HG02970 (cell line): ENCODE measurements around the gene CCDC187.

Experiments
- ATAC-seq: cut with Tn5 transposase; IDR thresholded peaks from one replicate; pipeline ENCODE4 v1.9.1; 2021; ENCODE audit warnings: mild to moderate bottlenecking, moderate library complexity, moderate number of reproducible peaks; ENCODE audit not compliant: unreplicated experiment, low FRiP score

Gene CCDC187

GRCh38 chr9:136314944-136315343 lies 11.1 kb upstream of the CCDC187 start:
- no peak for ATAC-seq

GRCh38 chr9:136314056-136314416 lies 10.1 kb upstream of the CCDC187 start:
- ATAC-seq, result no peak

DNA sequence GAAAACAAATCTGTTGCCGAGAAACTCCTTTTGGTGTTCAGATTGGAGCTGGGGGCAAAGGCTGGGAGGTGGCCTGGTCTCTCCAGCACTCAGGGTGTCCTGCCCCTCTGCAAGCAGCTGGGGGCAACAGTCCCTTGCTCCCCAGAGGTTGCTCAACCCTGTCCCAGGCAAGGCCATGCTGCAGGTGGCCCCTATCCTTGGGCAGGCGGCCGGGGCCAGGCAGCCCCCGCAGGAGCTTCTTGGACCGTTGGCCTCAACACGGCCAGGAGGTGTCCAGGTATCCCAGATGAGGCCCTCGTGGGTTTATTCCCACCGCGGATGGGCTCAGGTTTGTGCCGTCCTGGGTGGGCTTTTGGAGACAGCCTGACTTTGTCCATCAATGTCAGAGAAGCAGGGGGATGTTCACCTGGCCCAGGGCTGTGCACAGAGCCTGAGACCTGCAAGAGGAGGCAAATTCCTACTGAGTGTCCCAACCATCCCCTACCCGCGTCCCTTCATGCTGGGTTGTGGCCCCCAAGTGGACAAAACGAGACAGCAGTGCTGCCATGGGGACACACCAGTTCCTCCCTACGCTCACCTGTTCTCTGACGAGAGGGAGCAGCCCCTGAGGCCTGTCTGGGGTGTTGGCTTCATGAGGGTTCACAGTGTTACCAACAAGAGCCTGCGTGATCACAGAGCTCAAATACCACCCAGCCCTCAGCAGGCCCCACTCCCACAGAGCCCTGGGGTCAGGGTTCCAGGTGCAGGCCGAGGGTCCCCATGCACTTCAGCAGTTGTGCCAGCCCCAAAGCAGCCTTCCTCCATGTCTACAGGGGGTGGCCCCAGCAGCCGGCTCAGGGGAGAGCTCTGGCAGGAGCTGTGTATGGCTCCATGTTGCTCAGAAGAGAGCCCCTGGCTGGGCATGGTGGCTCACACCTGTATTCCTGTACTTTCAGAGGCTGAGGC lies 9.5 kb upstream of the CCDC187 start:
- ATAC-seq, result no peak

- ATAC-seq, result no peak
Observed at GRCh38 chr9:136312436-136312835, 8.5 kb upstream of the CCDC187 start.

GRCh38 chr9:136312009-136312375 lies 8.1 kb upstream of the CCDC187 start:
- ATAC-seq, result no peak

GRCh38 chr9:136311051-136312008 lies 7.4 kb upstream of the CCDC187 start:
- ATAC-seq, result no peak

- no peak for ATAC-seq
Observed at GRCh38 chr9:136310273-136311030, 6.6 kb upstream of the CCDC187 start.

- ATAC-seq, result no peak
Observed at GRCh38 chr9:136309806-136310220, 5.9 kb upstream of the CCDC187 start.

GRCh38 chr9:136309101-136309801 lies 5.4 kb upstream of the CCDC187 start:
- ATAC-seq, result no peak

DNA sequence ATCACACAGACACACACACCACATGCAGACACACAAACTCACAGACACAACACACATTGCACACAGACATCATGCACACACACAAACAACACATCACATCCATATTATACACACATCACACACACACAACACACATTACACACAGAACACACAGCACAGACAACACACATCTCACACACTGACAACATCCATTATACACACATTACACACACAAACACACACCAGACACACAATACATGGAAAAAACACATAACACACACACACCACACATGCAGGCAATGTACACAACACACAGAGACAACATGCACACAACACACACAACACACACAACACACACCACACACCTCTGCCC lies 4.8 kb upstream of the CCDC187 start:
- no peak for ATAC-seq

DNA sequence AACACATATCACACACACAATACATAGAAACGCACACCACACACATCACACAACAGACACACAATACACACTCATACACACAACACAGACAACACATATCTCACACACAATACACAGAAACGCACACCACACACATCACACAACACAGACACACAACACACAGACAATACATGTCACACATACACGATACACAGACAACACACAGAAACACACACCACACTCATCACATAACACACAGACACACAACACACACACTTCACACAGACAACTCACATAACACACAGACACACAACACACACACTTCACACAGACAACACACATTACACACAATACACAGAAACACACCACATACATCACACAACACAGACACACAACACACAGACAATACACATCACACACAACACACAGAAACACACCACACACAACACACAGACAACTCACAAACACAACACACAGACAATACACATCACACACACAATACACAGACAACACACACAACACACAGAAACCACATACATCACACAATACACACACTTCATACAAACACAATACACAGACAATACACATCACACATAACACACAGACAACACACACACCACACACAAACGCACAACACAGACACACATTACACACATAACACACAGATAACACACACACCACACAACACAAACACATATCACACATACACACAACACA lies 4.3 kb upstream of the CCDC187 start:
- no peak for ATAC-seq

GRCh38 chr9:136307215-136307750 lies 3.4 kb upstream of the CCDC187 start:
- ATAC-seq, result no peak

- no peak for ATAC-seq
Observed at GRCh38 chr9:136306211-136307208, 2.6 kb upstream of the CCDC187 start.

- ATAC-seq, result no peak
Observed at GRCh38 chr9:136305804-136306203, 1.9 kb upstream of the CCDC187 start.

GRCh38 chr9:136304981-136305380 lies 1.1 kb upstream of the CCDC187 start:
- ATAC-seq, result no peak

GRCh38 chr9:136304456-136304855 lies 562 bp upstream of the CCDC187 start:
- ATAC-seq, result no peak

DNA sequence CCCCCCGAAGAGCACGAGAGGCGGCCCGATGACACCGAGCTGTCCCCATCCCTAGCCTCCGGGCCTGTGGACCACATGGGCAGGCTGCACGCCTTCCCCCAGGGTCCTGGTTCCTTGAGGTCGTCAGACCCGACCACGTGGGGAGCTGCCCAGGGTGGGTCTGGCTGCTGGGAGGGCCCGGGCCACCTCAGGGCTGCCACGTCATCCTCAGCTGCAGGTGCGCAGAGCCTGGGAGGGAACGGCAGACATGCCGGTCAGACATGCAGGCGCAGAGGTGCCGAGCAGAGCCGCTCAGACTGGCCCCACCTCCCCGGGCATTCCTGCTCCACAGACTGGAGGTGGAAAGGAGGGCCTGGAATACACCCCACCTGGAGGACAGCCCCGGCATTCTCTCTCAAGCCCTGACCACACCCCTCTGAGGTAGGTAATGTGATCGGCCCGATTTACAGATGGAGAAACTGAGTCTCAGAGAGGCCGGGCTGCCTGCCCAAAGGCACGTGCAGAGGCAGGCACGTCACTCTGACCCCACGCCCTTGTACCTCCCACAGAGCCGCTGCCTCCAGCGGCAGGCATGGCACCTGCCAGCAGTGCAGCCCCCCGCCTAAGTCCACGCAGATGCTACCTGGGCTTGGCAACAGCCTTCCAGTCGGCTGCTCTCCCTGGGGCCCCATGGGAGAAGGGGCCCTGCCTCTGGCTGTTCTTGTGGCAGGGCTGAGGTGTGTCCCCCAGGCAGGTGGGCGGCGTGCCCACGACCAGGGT lies 649 bp downstream of the CCDC187 start:
- no peak for ATAC-seq
